Astrocyte (in vitro differentiated cells and primary cell): ENCODE data around the gene EBI3. TPM values are rescaled to one million over a fixed set of nuclear protein-coding genes. Genes with fewer than 3 reads are reported as not detected.

Experiments used
- DNase-seq: peaks from one replicate; pipeline ENCODE4 v3.0.0-alpha.2; 2010; ENCODE audit warnings: low read depth
- FAIRE-seq: peaks from 2 replicates; lab custom pipeline; 2011; peaks lifted over from hg19 to GRCh38; lab: Jason Lieb, UNC
- H2AFZ ChIP-seq: 2 replicates; pipeline ENCODE4 v1.6.0; 2012; ENCODE audit warnings: low read depth, low read length, inconsistent platforms
- H3K27ac ChIP-seq: 2 replicates; pipeline ENCODE4 v1.5.1; 2011; ENCODE audit warnings: low read depth, low read length, inconsistent platforms
- H3K27me3 ChIP-seq: 2 replicates; pipeline ENCODE4 v1.6.0; 2011; ENCODE audit warnings: low read length, inconsistent platforms; ENCODE audit not compliant: insufficient read depth
- H3K36me3 ChIP-seq: 2 replicates; pipeline ENCODE4 v1.5.1; 2011; ENCODE audit warnings: low read length, inconsistent platforms; ENCODE audit not compliant: insufficient read depth
- H3K4me1 ChIP-seq: 2 replicates; pipeline ENCODE4 v1.5.1; 2011; ENCODE audit warnings: low read length, inconsistent platforms; ENCODE audit not compliant: insufficient read depth
- H3K4me2 ChIP-seq: 2 replicates; pipeline ENCODE4 v1.6.0; 2012; ENCODE audit warnings: low read length, inconsistent platforms
- H3K4me3 ChIP-seq: 2 replicates; pipeline ENCODE4 v1.5.1; 2011; ENCODE audit warnings: low read depth, mild to moderate bottlenecking, low read length, inconsistent platforms; ENCODE audit not compliant: insufficient read depth
- H3K79me2 ChIP-seq: 2 replicates; pipeline ENCODE4 v1.6.0; 2012; ENCODE audit warnings: mild to moderate bottlenecking, low read length, inconsistent platforms; ENCODE audit not compliant: insufficient read depth
- H3K9ac ChIP-seq: 2 replicates; pipeline ENCODE4 v1.6.0; 2012; ENCODE audit warnings: mild to moderate bottlenecking, low read length, inconsistent platforms
- H3K9me3 ChIP-seq: 2 replicates; pipeline ENCODE4 v1.5.1; 2012; ENCODE audit warnings: low read depth, mild to moderate bottlenecking, low read length, inconsistent platforms; ENCODE audit not compliant: insufficient read depth
- H4K20me1 ChIP-seq: 2 replicates; pipeline ENCODE4 v1.6.0; 2012; ENCODE audit warnings: low read length, inconsistent platforms; ENCODE audit not compliant: insufficient read depth
- H3K27ac Mint-ChIP-seq: one replicate; pipeline ENCODE4 v1.8.0; 2021; ENCODE audit warnings: mild to moderate bottlenecking, mixed read lengths; ENCODE audit not compliant: unreplicated experiment
- H3K27me3 Mint-ChIP-seq: one replicate; pipeline ENCODE4 v1.8.0; 2021; ENCODE audit warnings: low read depth, mixed read lengths; ENCODE audit not compliant: unreplicated experiment
- H3K36me3 Mint-ChIP-seq: one replicate; pipeline ENCODE4 v1.8.0; 2021; ENCODE audit warnings: low read depth, mixed read lengths; ENCODE audit not compliant: unreplicated experiment
- H3K4me1 Mint-ChIP-seq: one replicate; pipeline ENCODE4 v1.8.0; 2021; ENCODE audit warnings: low read depth, mixed read lengths; ENCODE audit not compliant: unreplicated experiment
- H3K4me3 Mint-ChIP-seq: one replicate; pipeline ENCODE4 v1.8.0; 2021; ENCODE audit warnings: mild to moderate bottlenecking, moderate library complexity, mixed read lengths; ENCODE audit not compliant: unreplicated experiment
- H3K9me3 Mint-ChIP-seq: one replicate; pipeline ENCODE4 v1.8.0; 2021; ENCODE audit warnings: mild to moderate bottlenecking, mixed read lengths; ENCODE audit not compliant: unreplicated experiment
- CTCF ChIP-seq: IDR thresholded peaks from 2 replicates; pipeline ENCODE4 v1.5.1; 2011; ENCODE audit warnings: low read depth, mild to moderate bottlenecking, inconsistent platforms, low read length, moderate library complexity; ENCODE audit not compliant: insufficient read depth
- EZH2 ChIP-seq: IDR thresholded peaks from 2 replicates; pipeline ENCODE4 v1.6.1; 2012; ENCODE audit warnings: mild to moderate bottlenecking, low read length, inconsistent platforms; ENCODE audit not compliant: insufficient read depth
- total RNA-seq: library from RNA; stranded (reverse); gene quantifications from 2 replicates; pipeline ENCODE4 v1.2.1, GENCODE V29; 2021

Gene EBI3
- total RNA-seq, 1 donor from 2014 or later = 5.4 TPM

DNA sequence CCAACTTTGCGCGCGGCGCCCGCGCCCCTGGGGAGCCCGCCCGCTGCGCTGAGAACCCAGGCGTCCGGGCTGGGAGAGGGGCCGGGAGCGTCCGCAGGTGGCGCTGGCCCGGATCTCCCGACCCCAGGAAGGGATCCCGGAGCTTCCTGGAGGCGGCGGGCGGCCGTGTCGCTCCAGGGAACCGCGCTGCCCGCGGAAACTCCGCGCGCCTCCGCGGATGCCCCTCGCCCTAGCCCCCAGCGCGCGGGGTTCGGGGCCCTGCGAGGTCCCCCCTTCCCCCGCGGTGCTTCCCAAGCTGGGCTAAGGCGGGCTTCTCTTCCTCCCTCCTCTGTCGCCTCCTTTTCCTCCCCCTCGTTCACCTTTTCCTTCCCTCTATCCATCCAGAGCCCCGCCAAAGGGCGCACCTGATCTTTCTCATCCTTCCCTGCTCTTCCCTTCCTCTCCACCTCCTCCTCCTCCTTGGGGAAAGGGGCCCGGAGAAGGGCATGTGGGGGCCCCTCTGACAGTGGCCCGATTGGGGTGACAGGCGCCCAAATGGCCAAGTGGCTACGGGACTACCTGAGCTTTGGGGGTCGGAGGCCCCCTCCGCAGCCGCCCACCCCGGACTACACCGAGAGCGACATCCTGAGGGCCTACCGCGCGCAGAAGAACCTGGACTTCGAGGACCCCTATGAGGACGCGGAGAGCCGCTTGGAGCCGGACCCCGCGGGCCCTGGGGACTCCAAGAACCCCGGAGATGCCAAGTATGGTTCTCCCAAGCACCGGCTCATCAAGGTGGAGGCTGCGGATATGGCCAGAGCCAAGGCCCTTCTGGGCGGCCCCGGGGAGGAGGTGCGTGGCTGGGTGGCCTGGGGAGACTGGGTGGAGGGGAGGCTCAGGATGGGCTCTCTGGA is 50.5 kb downstream of the EBI3 start:
- Histone ChIP-seq H3K4me3 (no peak overlapping the region), H3K36me3 (no peaks in the 10 kb centered on the region), H3K9me3 (no peaks in the 10 kb centered on the region), H2AFZ (no peak overlapping the region), H4K20me1 (no peaks in the 10 kb centered on the region), H3K79me2 (no peaks in the 10 kb centered on the region), H3K27me3 (peaks cover 32% of the 10 kb centered on the region), H3K4me2 (peak overlapping the region; percentile 15), H3K9ac (no peak overlapping the region), H3K27ac (no peak overlapping the region), H3K4me1 (no peaks in the 10 kb centered on the region)
- H3K36me3 Mint-ChIP-seq = no peaks in the 10 kb centered on the region
- H3K4me3 Mint-ChIP-seq = peak overlapping the region; percentile 68
- H3K27ac Mint-ChIP-seq = no peak overlapping the region
- FAIRE-seq = no peak
- peaks cover 1% of the 10 kb centered on the region for H3K9me3 Mint-ChIP-seq
- TF ChIP-seq CTCF (no peak), EZH2 (peak; percentile 81)
- DNase-seq = no peak
- peaks cover 41% of the 10 kb centered on the region for H3K27me3 Mint-ChIP-seq
- H3K4me1 Mint-ChIP-seq = peaks cover 2% of the 10 kb centered on the region

DNA sequence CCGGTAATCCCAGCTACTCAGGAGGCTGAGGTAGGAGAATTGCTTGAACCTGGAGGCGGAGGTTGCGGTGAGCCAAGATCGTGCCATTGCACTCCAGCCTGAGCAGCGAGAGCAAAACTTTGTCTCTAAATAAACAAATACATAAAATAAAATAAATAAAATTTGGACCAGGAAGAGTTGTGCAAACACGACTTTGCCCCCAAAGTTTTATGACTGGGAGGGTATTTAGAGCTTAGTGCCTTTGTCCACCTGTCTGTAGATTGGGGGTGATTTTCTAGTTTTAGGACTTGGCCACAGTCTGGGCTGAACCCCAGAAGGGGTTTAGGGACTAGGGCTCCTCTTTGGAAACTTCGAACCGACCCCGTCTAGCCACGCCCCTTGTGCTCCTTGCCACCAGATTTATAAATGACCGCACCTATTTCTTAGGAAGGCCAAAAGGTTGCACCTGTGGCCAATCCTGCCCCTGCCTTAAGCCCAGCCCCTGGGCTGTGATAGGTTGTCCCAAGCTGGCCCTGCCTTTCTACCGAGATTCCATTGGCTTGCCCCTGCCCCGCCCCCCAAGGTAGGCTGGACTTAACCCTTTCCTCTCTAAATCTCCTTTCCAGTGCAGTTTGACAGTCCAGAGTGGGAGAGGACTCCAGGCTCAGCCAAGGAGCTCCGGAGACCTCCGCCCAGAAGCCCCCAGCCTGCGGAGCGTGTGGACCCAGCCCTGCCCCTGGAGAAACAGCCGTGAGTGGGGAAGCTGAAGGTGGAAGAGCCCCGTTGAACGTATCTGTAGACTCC is 55.0 kb downstream of the EBI3 start:
- H3K4me2 ChIP-seq = no peak overlapping the region
- H3K4me3 Mint-ChIP-seq = no peak overlapping the region
- H3K9me3 Mint-ChIP-seq = peaks cover 2% of the 10 kb centered on the region
- no peaks in the 10 kb centered on the region for H3K36me3 Mint-ChIP-seq
- H3K27ac Mint-ChIP-seq = no peak overlapping the region
- no peaks in the 10 kb centered on the region for H3K4me1 Mint-ChIP-seq
- no peaks in the 10 kb centered on the region for H3K36me3 ChIP-seq
- TF ChIP-seq CTCF = no peak
- TF ChIP-seq EZH2 = no peak
- DNase-seq (no peak), FAIRE-seq (no peak)
- peaks cover 54% of the 10 kb centered on the region for H3K27me3 Mint-ChIP-seq
- no peak overlapping the region for H3K27ac ChIP-seq
- H3K27me3 ChIP-seq = peaks cover 28% of the 10 kb centered on the region
- H2AFZ ChIP-seq = no peak overlapping the region
- H3K79me2 ChIP-seq = no peaks in the 10 kb centered on the region
- H3K9ac ChIP-seq = no peak overlapping the region
- H3K9me3 ChIP-seq = no peaks in the 10 kb centered on the region
- no peaks in the 10 kb centered on the region for H3K4me1 ChIP-seq
- H4K20me1 ChIP-seq = no peaks in the 10 kb centered on the region
- H3K4me3 ChIP-seq = no peak overlapping the region
